ENCODE data around the gene BAAT.

GRCh38 chr9:101394687-101395086 is 9.9 kb upstream of the BAAT start:
- no peak for TF ChIP-seq POLR2AphosphoS5 (IDR thresholded peaks at IDR 0.05; ENCODE audit: low read depth, low read length)
- no peak for TF ChIP-seq CTCF (IDR thresholded peaks at IDR 0.05 in 2 of 3, conservative IDR thresholded peaks at IDR 0.05 in 1 of 3; ENCODE audit: borderline replicate concordance in 1 of 3, insufficient read depth in 1 of 3, low read depth in 2 of 3, low read length in 2 of 3)
- no peak for TF ChIP-seq EZH2phosphoT487 (IDR thresholded peaks at IDR 0.05; ENCODE audit: borderline replicate concordance)
- no peak for TF ChIP-seq REST (IDR thresholded peaks at IDR 0.05; ENCODE audit: low read depth)
- no peak for TF ChIP-seq EZH2 (IDR thresholded peaks at IDR 0.05)
